Lower leg skin (tissue), 3 donors: ENCODE results near the gene KLHL40.

Source experiments
- CTCF ChIP-seq, 3 donors: fragments of 450-650 bp; IDR thresholded peaks; one replicate each; pipeline ENCODE4 v1.5.1; 2016; ENCODE audit warnings: antibody characterized with exemption in 3 of 3, mild to moderate bottlenecking in 3 of 3, moderate library complexity in 2 of 3
- POLR2A ChIP-seq, 2 donors: fragments of 450-650 bp; IDR thresholded peaks; one replicate each; pipeline ENCODE4 v1.6.1; 2016 to 2017; ENCODE audit warnings: antibody characterized with exemption in 2 of 2, mild to moderate bottlenecking in 1 of 2, moderate library complexity in 1 of 2

GRCh38 chr3:42732829-42733459, 47.6 kb downstream of the KLHL40 start:
- TF ChIP-seq POLR2A (IDR thresholded peaks at IDR 0.05) (no peak), CTCF (IDR thresholded peaks at IDR 0.05) (no peak)
